LNCaP clone FGC (cell line): ENCODE data around the gene TIMM29.

Experiments used
- DNase-seq: peaks from one replicate; pipeline ENCODE4 v3.0.0-alpha.2; 2011; ENCODE audit warnings: low read depth
- H3K4me3 ChIP-seq: 2 replicates; pipeline ENCODE4 v1.5.1; 2011; ENCODE audit warnings: mild to moderate bottlenecking, low read depth, low read length, control low read depth
- CTCF ChIP-seq: IDR thresholded peaks from 2 replicates; pipeline ENCODE4 v1.5.1; 2012; ENCODE audit warnings: mild to moderate bottlenecking; ENCODE audit not compliant: control insufficient read depth, insufficient read depth; ENCODE audit errors: extremely low read depth

Gene TIMM29

GRCh38 chr19:10976131-10976892, 47.7 kb downstream of the TIMM29 start:
- TF ChIP-seq CTCF = no peak
- no peak for DNase-seq
- H3K4me3 ChIP-seq = no peak overlapping the region

- DNase-seq = no peak
- H3K4me3 ChIP-seq = no peak overlapping the region
- no peak for TF ChIP-seq CTCF
Observed at GRCh38 chr19:10977742-10978092, 49.1 kb downstream of the TIMM29 start.
